GM21576 (cell line): Measurements from ENCODE around the gene RBMS3.
A peak's percentile ranks its signal among the peaks of the same experiment; 100 is the strongest.

Experiments
- ATAC-seq: cut with Tn5 transposase; IDR thresholded peaks from one replicate; pipeline ENCODE4 v1.9.1; 2021; ENCODE audit warnings: mild to moderate bottlenecking, moderate library complexity; ENCODE audit not compliant: unreplicated experiment

RBMS3 gene

DNA sequence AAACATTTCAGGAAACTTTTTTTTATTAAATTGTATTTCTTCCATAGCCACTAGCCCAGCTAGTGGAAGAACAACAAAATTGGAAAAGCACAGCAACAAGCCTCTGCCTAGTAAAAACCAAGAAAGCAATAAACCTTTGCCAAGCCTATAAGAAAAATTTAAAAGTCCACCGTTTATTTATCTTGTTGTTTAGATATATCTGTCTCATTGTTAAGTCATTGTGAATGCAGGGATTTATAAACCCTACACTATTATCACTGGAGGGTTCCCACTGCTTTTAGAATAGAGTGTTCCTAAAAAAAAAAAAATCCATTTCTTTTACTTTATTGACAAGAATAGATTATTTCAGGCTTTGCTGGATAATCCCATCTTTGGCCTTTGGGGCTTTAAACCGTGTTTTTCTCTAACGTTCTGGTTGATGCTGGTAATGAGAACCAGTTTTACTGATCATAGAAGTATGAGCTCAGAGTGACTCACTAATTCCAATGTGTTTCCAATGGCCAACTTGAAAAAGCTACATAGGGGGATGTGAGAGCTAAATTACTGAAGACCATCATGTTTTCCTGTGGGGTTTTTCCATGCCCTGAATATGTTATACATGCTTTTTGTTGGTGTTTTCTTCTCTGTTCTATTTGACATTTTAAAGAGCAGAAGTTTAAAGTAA is 634.1 kb downstream of the RBMS3 start:
- no peak for ATAC-seq

DNA sequence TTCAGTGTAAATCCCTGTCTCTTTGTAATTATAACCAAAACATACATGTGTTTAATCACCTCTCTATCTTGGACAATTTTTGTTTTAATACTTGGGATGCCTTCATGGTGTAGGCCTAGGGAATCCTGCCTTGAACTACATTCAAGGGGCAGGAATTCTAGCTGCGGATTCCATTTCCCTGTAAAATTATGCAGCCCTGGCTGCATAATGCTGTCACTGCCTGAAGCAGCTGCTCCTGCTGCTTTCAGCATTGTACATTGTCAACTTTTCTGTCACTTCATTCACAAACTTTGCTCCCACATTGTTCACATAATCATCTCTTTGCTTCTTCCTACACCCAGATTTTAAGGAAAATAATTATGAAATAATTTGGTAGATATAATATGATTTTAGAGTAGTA is 638.7 kb downstream of the RBMS3 start:
- no peak for ATAC-seq

DNA sequence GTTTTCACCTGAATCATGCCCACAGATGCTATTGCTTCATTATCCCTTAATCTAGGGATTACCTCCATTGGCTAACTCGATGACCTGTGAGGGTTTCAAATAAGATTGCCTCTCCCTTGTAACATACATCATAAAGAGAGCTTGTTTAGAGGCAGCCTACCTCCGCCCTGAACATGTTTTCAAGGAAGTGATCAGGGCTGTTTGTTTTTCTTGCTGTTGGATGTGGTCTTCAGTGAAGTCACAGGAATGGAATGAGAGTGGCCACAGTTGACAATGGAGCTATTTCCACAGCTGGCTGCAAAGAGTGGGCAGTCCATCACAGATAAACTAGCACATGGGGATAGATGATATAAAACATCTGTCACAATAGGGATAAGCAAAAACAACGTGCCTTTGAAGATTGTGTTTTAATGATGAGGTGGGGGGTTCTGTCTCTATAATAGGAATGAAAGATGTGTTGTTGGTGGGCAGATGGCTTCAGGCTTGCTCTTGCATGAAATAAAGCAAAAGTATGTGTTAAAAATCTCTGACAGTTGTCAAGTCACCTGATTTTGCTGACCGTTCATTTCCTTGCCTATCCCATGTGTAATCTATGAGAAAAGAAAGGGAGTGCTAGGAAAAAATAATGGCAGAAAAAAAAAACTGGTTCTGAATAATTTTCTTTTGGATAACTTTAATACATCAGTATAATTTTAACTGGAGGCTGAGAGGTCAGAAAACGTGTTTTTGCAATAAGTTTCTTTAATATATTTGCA is 642.3 kb downstream of the RBMS3 start:
- ATAC-seq, result no peak

DNA sequence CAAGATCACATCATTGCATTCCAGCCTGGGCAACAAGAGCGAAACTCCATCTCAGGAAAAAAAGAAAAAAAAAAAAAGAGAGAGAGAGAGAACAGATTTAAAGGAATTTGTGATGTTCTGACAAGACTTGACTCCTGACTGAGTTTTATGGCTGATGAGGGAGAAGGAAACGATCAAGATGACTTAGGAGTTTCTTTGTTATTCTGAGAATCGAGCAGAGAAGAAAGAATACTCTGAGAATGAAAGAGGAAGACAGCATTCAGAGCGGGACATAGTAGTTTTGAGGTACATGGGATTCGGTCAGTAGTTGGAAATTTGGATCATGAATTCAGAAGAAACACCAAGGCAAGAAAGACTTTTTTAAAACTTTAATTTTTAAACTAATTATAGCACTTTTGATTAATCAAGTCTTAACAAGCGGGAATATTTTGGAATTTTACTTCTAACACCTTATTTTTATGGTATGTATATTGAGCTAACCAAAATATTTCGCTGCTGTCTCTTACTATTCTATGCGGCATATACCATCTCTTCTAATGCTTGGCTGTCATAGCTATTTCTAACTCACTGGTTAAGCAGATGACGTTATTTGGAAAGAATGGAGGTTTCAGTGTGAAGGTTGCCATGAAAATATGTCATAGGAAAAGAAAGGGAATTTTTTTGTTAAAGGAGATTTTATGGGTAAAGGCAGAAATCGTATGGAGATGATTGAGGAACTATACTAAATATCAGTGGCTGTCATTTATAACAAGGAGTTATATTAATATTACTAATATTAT is 644.1 kb downstream of the RBMS3 start:
- ATAC-seq, result no peak

DNA sequence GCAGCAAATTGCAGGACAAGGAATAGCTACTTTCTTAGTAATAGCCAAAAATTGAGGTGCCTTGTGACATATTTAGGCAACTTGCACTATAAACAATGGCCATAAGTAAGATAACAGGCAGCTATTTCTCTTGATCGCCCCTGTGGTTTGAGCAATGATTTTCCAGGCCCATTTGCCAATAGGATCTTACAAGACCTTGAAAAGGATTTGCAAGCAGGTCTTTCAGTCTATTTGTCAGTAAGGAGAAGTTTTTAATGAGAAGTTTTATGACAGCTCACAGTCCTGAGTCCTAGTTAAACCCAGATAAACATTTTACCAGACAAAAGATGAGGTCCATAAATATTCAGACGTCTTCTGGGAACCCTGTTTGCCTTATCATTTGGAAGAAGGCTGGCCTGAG is 645.5 kb downstream of the RBMS3 start:
- ATAC-seq, result no peak

DNA sequence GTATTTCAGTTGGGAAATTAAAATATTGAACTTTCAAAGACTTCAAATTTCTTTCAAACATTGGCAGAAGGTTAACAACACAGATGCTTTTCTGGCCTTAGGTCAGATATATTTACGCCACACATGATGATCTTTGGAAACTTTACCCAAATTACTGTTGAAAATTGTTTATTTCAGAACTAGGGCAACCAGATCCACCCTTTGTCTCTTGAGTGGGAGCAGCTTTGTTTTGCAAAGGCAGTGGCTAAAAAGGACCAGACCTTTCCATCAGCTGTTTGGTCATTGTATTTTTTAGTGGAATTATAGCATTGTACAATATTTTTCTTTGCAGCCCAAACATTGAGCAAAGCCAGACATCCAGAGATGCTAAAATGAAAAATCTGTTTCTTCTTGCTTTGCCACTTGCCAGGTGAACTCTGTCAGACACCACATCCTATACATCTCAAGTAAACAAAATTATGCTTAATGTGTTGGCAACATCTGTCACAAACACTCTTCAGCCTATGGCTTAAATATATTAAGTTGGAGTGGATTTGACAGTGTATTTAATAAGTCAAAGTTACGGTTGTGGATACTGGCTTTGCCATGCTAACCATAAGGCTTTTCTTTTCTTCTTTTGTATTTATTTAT is 651.9 kb downstream of the RBMS3 start:
- ATAC-seq, result no peak

DNA sequence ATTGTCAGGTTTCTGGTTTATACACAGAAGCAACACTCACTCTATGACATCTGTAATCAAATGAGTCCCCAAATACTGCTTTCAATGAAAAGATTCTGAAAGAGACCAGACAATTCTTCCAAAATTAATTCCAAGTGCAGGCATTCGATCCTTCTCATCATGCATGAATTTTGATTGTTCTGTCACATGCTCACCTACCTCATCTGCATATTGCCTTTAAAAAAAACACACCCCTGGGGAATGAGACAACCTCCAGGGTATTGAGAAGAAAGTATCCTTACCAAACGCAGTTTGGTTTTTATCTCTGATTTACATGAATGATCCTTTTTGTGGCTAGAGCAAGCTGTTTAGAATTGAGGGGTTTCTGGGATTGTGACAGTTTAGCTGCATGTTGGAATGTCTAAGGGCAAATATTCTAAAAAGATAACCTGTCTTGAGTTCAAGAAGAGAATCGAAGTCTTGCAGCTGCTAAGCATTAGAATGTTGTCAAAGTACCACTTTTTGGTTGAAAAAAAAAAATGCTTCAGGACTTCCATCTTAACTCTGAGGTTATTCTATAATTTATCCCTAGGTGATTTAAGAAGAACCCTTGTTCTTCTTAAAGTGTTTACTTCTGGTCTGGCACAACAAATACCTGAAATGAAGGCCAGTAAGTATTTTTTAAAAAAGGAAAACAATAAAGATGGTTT is 653.1 kb downstream of the RBMS3 start:
- no peak for ATAC-seq

DNA sequence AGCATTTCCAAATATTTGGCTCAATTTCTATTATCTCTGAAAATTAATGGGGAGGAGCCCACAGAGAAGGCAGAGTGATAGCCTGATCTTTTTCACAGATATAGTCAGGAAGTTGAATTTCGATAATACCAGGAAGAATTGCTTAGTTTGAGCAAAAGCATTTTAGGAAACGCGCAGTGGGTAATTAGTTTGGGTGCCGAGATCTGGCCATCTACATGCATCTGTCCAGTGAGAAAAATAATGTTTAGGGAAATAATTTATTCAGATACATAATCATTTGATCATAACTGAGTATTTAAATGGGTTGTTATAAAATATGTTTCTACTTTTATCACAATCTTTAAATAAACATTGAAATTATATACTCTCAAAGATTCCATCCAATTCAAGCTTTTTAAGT is 653.9 kb downstream of the RBMS3 start:
- ATAC-seq, result no peak

DNA sequence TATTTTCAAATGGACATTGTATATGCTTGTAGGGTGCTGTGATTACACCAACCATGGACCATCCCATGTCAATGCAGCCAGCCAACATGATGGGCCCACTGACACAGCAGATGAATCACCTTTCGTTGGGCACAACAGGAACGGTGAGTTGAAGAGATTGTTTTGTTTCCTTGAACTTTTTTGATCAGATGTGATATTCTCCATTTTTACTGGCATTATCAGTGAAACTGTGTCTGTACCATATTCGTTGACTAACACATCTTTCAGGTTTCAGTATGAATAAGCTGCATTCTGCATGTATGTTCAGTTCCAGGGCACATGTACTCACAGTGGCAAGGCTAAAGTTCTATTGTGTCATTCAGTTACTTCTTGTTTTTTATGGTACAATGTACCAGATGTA is 655.2 kb downstream of the RBMS3 start:
- ATAC-seq, result peak; percentile 88

DNA sequence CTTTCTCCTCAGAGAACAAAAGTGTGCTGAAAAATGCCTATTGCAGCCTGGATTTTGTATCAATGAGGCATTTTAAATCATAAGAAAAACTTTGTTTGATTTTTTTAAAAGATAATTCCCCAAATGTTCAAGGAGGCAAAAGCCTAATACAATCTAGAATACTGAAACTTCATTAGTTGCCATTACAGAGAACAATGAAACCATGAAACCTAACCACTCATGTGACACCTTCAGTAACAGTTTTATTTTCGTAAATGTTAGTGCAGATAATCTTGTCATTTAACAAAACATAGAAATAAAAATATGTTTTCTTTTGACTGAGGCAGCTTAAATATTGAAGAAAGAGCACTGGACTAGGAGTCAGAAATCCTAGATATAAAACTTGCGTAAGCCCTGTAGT is 655.9 kb downstream of the RBMS3 start:
- ATAC-seq, result no peak

DNA sequence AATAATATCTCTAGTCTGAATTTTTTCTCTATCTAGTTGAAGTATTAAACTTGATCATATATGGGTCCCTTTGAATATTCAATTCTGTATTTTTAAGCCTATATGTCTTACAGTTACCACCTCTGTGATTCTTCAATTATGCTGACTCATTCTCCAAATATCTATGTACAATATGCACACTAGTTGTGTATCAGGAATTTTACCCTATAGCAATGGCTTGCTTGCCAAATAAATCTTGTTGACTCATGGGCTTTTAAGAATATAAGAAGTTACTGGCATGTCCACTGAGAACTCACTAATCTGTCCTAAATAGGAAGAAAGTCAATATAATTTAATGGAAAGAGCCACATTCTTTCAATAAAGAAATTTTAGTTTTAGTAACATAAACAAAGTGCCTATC is 656.3 kb downstream of the RBMS3 start:
- no peak for ATAC-seq

DNA sequence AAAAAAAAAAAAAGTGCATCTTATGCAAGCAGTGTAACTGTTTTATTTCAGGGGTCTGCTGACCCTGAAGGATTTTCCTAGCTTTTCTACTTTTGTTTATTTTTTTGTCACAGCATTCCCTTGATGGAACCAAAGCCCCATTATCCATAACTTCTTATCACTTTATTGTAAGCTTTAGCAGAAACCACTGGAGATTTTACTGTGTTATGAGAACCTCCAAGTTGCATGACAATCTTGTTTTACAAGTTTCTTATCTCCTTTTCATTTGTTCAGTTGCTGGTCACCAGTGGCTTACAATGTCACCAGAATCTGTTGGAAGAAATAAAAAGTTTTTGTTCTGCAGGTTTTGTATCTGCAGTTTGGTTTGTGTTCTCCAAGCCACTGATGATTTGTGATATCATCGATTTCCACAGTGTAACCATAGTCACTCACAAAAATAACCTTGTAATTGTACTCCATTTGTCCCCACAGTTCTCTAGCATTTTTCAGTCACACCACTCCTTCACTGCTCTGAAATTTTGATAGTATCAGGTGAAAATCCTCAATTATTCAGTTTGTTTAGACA is 660.0 kb downstream of the RBMS3 start:
- ATAC-seq, result no peak

DNA sequence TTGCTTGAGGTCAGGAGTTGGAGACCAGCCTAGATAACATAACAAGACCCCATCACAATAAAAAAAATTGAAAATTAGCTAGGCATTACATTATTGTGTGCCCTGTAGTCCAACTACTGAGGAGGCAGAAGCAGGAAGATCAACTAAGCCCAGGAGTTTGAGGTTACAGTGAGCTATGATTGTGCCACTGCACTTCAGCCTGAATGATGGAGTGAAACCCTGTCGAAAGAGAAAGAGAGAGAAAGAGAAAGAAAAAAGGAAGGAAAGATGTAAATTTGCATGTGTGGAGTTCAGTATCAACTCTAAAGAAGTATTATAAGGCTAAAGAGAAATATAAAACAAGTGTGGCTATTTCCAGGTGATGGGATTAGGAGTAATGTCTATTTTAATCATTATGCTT is 661.4 kb downstream of the RBMS3 start:
- ATAC-seq, result no peak

DNA sequence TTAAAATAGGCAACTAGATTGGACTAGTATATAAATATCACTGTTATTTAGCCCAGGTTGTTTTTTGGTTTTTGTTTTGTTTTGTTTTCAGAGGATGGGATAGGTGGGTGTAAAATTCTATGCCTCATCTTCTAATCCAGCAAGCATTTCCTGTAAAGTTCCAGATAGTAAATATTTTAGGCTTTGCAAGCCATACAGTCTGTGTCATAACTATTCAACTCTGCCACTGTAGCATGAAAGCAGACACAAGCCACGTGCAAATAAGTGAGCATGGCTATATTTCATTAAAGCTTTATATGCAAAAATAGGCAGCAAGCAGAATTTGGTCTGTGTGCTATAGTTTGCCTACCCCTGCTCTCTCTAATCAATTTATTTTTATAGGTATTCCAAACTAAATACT is 668.3 kb downstream of the RBMS3 start:
- ATAC-seq, result no peak

DNA sequence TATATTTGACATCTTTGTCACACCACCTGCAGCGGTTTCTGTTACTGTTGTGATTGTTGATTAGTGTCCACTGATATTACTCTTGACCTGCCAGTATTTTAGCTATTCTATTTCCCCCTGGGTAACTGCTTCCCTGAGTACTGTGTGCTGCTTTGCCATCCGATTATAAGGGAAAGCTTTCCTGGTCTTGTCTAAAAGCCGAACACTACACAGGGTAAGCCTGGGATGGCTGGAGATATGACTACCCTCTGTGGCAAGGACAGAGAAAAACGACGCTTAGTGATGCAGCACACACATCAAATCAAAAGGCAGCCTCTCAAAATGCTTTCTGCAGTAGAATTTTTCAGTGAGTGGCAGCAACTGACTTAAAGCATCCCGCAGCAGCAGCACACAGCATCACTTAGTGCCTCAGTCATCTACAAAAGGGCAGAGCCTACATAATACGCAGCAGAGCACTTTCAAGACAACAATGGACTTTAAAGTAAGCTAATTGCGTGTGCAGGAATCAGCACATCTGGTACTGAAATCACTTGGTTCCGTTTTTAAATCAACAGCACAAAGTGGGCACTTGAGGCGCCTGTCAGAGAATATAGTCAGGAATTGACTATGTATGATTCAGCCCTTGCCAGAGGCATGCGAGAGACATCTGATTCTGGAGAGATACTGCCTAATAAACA is 669.2 kb downstream of the RBMS3 start:
- no peak for ATAC-seq

DNA sequence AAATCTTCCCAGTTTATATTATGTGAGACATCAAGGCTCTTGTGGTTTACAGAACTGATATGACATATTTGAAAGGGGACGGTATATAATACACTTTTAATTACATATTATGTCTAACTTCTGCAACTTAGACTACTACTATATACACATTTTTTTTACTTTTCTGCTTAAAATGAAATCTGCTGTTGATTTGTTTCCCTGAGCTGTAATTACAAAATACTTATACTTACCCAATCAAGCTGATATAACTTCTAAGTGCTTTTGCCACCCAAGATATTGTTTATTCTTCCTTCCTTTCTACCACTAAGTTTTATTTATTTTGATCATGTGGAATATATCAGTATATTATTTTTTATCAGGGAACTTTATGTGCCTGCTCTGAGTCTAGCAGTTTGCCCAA is 671.6 kb downstream of the RBMS3 start:
- no peak for ATAC-seq

DNA sequence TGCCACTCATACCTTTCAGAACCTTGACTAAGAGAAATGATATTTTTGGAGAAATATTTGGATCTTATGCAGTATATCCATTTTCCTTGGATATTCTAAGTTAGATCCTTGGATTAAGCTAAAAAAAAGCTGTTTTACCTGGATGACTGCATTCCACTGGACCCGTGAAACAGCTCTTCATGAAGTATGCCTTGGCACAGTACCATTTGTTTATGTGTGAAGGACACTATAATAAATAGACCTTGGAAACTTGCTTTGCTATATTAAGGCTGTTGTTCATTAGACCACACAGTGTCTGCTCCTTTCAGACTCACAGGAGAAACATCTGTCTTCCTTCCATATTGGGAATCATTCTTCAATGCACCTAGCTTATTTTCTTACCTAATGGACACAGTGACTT is 674.5 kb downstream of the RBMS3 start:
- no peak for ATAC-seq

DNA sequence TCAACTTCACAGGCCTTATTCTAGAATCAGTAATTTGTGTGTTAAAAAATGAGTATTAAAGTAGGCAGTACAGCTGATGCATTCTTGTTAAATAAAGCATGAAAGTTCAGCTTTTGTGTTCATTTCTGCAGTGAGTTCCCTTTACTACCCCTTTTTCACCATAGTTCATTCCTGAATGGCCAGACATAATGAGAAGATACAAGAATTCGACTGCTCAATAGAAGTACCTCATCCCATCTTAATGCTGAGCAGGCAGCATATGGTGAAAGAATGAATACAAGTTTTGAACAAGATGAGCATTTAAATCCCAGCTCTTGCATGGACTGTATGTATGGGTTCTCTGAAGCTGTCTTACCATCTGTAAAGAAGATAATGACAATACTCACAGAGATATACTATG is 677.9 kb downstream of the RBMS3 start:
- no peak for ATAC-seq

DNA sequence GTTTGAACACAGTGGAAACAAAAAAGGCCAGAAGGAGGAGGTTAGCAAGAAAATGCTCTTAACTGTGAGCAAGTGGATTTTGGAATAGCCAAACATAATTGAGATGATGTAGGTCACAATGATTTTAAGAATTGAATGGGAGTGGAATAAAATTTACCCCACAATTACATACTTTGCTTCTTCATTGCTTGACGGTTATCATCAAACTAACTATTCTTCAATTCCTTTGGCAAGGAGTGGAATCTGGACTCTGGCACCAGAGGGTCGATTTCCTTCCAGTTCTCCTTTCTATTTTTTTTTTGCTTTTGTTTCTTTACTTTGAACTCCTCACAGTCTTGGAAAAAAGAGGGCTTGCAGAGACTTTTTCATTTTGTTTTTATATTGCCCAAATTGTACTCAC is 691.0 kb downstream of the RBMS3 start:
- ATAC-seq, result no peak

DNA sequence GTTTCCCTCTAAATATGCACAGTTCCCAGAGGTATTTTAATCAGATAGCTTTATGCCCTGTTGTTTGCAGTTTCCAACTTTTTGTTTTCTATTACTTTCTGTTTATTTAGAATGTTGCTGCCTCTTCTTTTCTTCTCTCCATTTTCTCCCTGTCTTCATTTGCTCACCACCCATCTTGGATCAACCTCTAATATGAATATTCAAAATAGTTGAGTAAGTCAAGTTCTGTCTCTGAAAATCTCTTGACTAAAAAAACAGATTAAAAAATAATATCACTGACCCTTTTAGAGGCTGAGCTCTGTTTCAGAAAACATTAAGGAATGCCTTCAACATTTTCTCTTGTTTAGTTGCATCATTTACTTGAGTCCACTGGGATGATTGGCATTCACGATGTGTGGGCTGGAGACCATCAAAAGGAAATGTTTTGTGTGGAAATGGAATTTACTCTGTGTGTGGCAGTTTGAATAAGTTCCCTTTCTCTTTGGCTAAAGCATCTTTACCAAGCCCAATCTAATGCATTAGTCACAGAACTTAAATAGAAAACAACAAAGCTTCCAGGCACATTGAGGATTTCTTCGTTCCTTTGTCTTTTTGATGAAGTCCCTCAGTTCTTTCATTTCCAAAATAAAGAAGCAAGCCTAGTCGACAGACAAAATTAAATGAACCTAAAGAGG is 691.6 kb downstream of the RBMS3 start:
- ATAC-seq, result no peak
